ENCODE results near the gene ANAPC16. TPM values are rescaled to one million over a fixed set of nuclear protein-coding genes. Genes with fewer than 3 reads are reported as not detected.
"Not testable (repeated sequence)": the region's sequence is repeated elsewhere in the genome, so short reads cannot be mapped to it uniquely, and the experiment has no call there.

The ANAPC16 gene
- total RNA-seq, 1 experiment from 2014 or later = 71.1 TPM

DNA sequence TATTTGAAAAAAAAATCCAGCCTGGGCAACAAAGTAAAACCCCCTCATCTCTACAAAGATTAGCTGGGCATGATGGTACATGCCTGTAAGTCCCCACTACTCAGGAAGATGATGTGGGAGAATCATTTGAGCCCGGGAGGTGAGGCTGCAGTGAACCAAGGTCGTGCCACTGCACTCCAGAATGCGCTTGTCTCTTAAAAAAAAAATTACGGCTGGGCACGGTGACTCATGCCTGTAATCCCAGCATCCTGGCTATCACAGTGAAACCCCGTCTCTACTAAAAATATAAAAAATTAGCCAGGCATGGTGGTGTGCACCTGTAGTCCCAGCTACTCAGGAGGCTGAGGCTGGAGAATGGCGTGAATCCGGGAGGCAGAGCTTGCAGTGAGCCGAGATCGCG is 4.4 kb upstream of the ANAPC16 start:
- intact Hi-C loops (cut with micrococcal nuclease); POLR2A ChIA-PET; H3K9ac ChIP-seq (ENCODE audit: low read length); ATAC-seq; H3K4me3 ChIP-seq (replicated peaks in 1 of 2; ENCODE audit: low read depth in 1 of 2, low read length in 2 of 2); RAD21 ChIA-PET (ENCODE audit: low non-redundant PET in 1 of 2, low total read pairs in 2 of 2, uncharacterized antibody in 2 of 2, unreplicated experiment in 2 of 2); H3K9me3 ChIP-seq (ENCODE audit: control insufficient read depth in 1 of 2, insufficient read depth in 1 of 2, low read depth in 1 of 2, low read length in 2 of 2); H3K27me3 ChIP-seq (ENCODE audit: insufficient read depth, low read length); H4K20me1 ChIP-seq (ENCODE audit: insufficient read depth); H2AFZ ChIP-seq (ENCODE audit: low read depth, low read length, poor library complexity, severe bottlenecking); H3K36me3 ChIP-seq (ENCODE audit: control insufficient read depth in 1 of 2, insufficient read depth in 2 of 2, low read length in 2 of 2); DNase-seq (ENCODE audit: low read depth, low spot score); CTCF ChIA-PET; BruUV-seq (replicated peaks); H3K9me2 ChIP-seq (ENCODE audit: insufficient read depth): not testable (repeated sequence)
- peak overlapping the region; percentile 20; the same call in 1 of the 2 replicates for H3K4me2 ChIP-seq (ENCODE audit: low read length)
- H3K27ac ChIP-seq (ENCODE audit: low read depth, low read length) = 0 out of 2 replicates have a peak overlapping the region, but pooled peaks have one; percentile 10
- peaks cover 18 to 19% of the 10 kb centered on the region in 2 experiments for H3K4me1 ChIP-seq (ENCODE audit: control insufficient read depth in 1 of 2, insufficient read depth in 2 of 2, low read length in 2 of 2)
- peaks cover 11% of the 10 kb centered on the region for H3K79me2 ChIP-seq (ENCODE audit: insufficient read depth, low read length)

DNA sequence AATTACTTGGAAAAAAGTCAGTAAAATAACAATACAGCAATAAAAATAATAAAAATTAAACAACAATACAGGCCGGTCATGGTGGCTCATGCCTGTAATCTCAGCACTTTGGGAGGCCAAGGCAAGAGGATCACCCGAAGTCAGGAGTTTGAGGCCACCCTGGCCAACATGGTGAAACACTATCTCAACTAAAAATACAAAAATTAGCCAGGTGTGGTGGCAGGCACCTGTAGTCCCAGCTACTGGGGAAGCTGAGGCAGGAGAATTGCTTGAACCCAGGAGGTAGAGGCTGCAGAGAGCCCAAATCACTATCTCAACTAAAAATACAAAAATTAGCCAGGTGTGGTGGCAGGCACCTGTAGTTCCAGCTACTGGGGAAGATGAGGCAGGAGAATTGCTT is 4.0 kb upstream of the ANAPC16 start:
- CTCF ChIA-PET; H3K36me3 ChIP-seq (ENCODE audit: control insufficient read depth in 1 of 2, insufficient read depth in 2 of 2, low read length in 2 of 2); H3K9me3 ChIP-seq (ENCODE audit: control insufficient read depth in 1 of 2, insufficient read depth in 1 of 2, low read depth in 1 of 2, low read length in 2 of 2); H3K9me2 ChIP-seq (ENCODE audit: insufficient read depth); RAD21 ChIA-PET (ENCODE audit: low non-redundant PET in 1 of 2, low total read pairs in 2 of 2, uncharacterized antibody in 2 of 2, unreplicated experiment in 2 of 2); intact Hi-C loops (cut with micrococcal nuclease); POLR2A ChIA-PET; H3K27ac ChIP-seq (ENCODE audit: low read depth, low read length); H3K27me3 ChIP-seq (ENCODE audit: insufficient read depth, low read length); H4K20me1 ChIP-seq (ENCODE audit: insufficient read depth); H3K9ac ChIP-seq (ENCODE audit: low read length); H3K4me3 ChIP-seq (replicated peaks in 1 of 2; ENCODE audit: low read depth in 1 of 2, low read length in 2 of 2); H3K4me2 ChIP-seq (ENCODE audit: low read length); BruUV-seq (replicated peaks); DNase-seq (ENCODE audit: low read depth, low spot score); H2AFZ ChIP-seq (ENCODE audit: low read depth, low read length, poor library complexity, severe bottlenecking); ATAC-seq: not testable (repeated sequence)
- H3K79me2 ChIP-seq (ENCODE audit: insufficient read depth, low read length) = peaks cover 15% of the 10 kb centered on the region
- peaks cover 18 to 21% of the 10 kb centered on the region in 2 experiments for H3K4me1 ChIP-seq (ENCODE audit: control insufficient read depth in 1 of 2, insufficient read depth in 2 of 2, low read length in 2 of 2)

GRCh38 chr10:72218325-72218724 is 2.5 kb downstream of the ANAPC16 start:
- DNase-seq (ENCODE audit: low read depth, low spot score) = no peak
- no peak for ATAC-seq
- no peak for TF ChIP-seq ZNF274 (IDR thresholded peaks at IDR 0.05; ENCODE audit: low read depth, low read length)
- TF ChIP-seq POLR2A (IDR thresholded peaks at IDR 0.05; ENCODE audit: borderline replicate concordance, extremely low read depth, insufficient read depth, insufficient read length) = no peak
- TF ChIP-seq EGR1 (IDR thresholded peaks at IDR 0.05; ENCODE audit: low read depth) = no peak
- POLR2A ChIA-PET = no interaction called here
- RAD21 ChIA-PET (ENCODE audit: low non-redundant PET in 1 of 2, low total read pairs in 2 of 2, uncharacterized antibody in 2 of 2, unreplicated experiment in 2 of 2) = no interaction called here
- Histone ChIP-seq H2AFZ (ENCODE audit: low read depth, low read length, poor library complexity, severe bottlenecking) (no peak overlapping the region), H3K9ac (ENCODE audit: low read length) (no peak overlapping the region), H4K20me1 (ENCODE audit: insufficient read depth) (no peaks in the 10 kb centered on the region), H3K9me2 (ENCODE audit: insufficient read depth) (no peaks in the 10 kb centered on the region), H3K79me2 (ENCODE audit: insufficient read depth, low read length) (peaks cover 44% of the 10 kb centered on the region), H3K27me3 (ENCODE audit: insufficient read depth, low read length) (no peaks in the 10 kb centered on the region), H3K27ac (ENCODE audit: low read depth, low read length) (no peak overlapping the region), H3K36me3 (ENCODE audit: control insufficient read depth in 1 of 2, insufficient read depth in 2 of 2, low read length in 2 of 2) (peaks cover 3 to 5% of the 10 kb centered on the region in 2 experiments; a peak in 1 of 4 replicates), H3K9me3 (ENCODE audit: control insufficient read depth in 1 of 2, insufficient read depth in 1 of 2, low read depth in 1 of 2, low read length in 2 of 2) (no peaks in the 10 kb centered on the region), H3K4me2 (ENCODE audit: low read length) (no peak overlapping the region), H3K4me3 (replicated peaks in 1 of 2; ENCODE audit: low read depth in 1 of 2, low read length in 2 of 2) (no peak overlapping the region), H3K4me1 (ENCODE audit: control insufficient read depth in 1 of 2, insufficient read depth in 2 of 2, low read length in 2 of 2) (peaks cover 6 to 16% of the 10 kb centered on the region in 2 experiments; a peak in 3 of 4 replicates)
- intact Hi-C loops (cut with micrococcal nuclease) = no loop called here
- CTCF ChIA-PET = interaction anchor here (5.1 kb wide), 1 partner anchor 91 kb away, joined by 31 read pairs; no protein-coding TSS in a partner anchor
- BruUV-seq (replicated peaks) = no TSS peak
